Left colon (tissue), 2 donors: ENCODE results near the gene MAGI2. TPM values are rescaled to one million over a fixed set of nuclear protein-coding genes. Genes with fewer than 3 reads are reported as not detected.
A peak's percentile ranks its signal among the peaks of the same experiment; 100 is the strongest.
"Not testable (repeated sequence)": the region's sequence is repeated elsewhere in the genome, so short reads cannot be mapped to it uniquely, and the experiment has no call there.

ENCODE experiments used
- ATAC-seq: fragments of 200-7000 bp; cut with Tn5 transposase; one replicate; pipeline ENCODE4 v1.9.1; 2020; ENCODE audit warnings: mild to moderate bottlenecking, moderate library complexity
- DNase-seq, 2 donors: peaks; one replicate each; pipeline ENCODE4 v3.0.0-alpha.2; 2020
- intact Hi-C, 2 donors: fragments of 100-400 bp; cut with DNase I in 1 of 2; cut with micrococcal nuclease in 1 of 2; formaldehyde crosslinking; loops; one replicate each; pipeline versions ENCODE4 v1.11.2 to v1.14.0; 2022; cut with DNase I, micrococcal nuclease
- total RNA-seq, 2 donors: library from RNA; stranded (reverse); fragmentation: NEBNext Ultra II Directional; extraction: Animal tissue kit (Norgen Biotek cat#: 25700); gene quantifications; one replicate each; pipeline ENCODE4 v1.2.1, GENCODE V29; 2021
- donor health status: DM: no; HTN: no; CAD: no.
- donor health status: DM: yes; HTN: yes; CAD: no.

MAGI2 gene
- total RNA-seq, 2 donors from 2014 or later = 1.4 to 3.5 TPM

GRCh38 chr7:79130715-79131114 is 322.8 kb downstream of the MAGI2 start:
- DNase-seq (no peak), ATAC-seq (no peak)
- intact Hi-C loops = no loop called here

GRCh38 chr7:79124331-79124730 is 329.1 kb downstream of the MAGI2 start:
- DNase-seq = no peak
- no peak for ATAC-seq
- intact Hi-C loops = no loop called here

GRCh38 chr7:79118143-79118542 is 335.3 kb downstream of the MAGI2 start:
- DNase-seq (no peak), ATAC-seq (no peak)
- intact Hi-C loops = no loop called here

- DNase-seq (no peak), ATAC-seq (no peak)
- intact Hi-C loops = no loop called here
Measured at GRCh38 chr7:79096361-79096805, 357.1 kb downstream of the MAGI2 start.

GRCh38 chr7:79093421-79093820 is 360.0 kb downstream of the MAGI2 start:
- ATAC-seq (no peak), DNase-seq (no peak)
- intact Hi-C loops = no loop called here

GRCh38 chr7:79091661-79092060 is 361.8 kb downstream of the MAGI2 start:
- intact Hi-C loops = no loop called here
- ATAC-seq (no peak), DNase-seq (no peak)

- DNase-seq (no peak), ATAC-seq (no peak)
- intact Hi-C loops = no loop called here
Measured at GRCh38 chr7:79091011-79091410, 362.5 kb downstream of the MAGI2 start.

GRCh38 chr7:79090543-79090942 is 362.9 kb downstream of the MAGI2 start:
- intact Hi-C loops = no loop called here
- no peak for ATAC-seq
- DNase-seq = no peak

- intact Hi-C loops = no loop called here
- DNase-seq = no peak
- no peak for ATAC-seq
Measured at GRCh38 chr7:79084423-79084822, 369.0 kb downstream of the MAGI2 start.

GRCh38 chr7:79079919-79080554 is 373.4 kb downstream of the MAGI2 start:
- intact Hi-C loops = no loop called here
- no peak for ATAC-seq
- DNase-seq = no peak

GRCh38 chr7:79078273-79078672 is 375.2 kb downstream of the MAGI2 start:
- no peak for ATAC-seq
- intact Hi-C loops = no loop called here

GRCh38 chr7:79071187-79071586 is 382.3 kb downstream of the MAGI2 start:
- DNase-seq, ATAC-seq, intact Hi-C loops: not testable (repeated sequence)

More at GRCh38 chr7:79078273-79078672, 375.2 kb downstream of the MAGI2 start:
- DNase-seq = no peak

- ATAC-seq (no peak), DNase-seq (no peak)
Measured at GRCh38 chr7:79064187-79064823, 389.2 kb downstream of the MAGI2 start.

GRCh38 chr7:79063019-79063698 is 390.3 kb downstream of the MAGI2 start:
- intact Hi-C loops = no loop called here
- ATAC-seq = no peak

More at GRCh38 chr7:79064187-79064823, 389.2 kb downstream of the MAGI2 start:
- intact Hi-C loops = no loop called here

GRCh38 chr7:79060498-79060897 is 393.0 kb downstream of the MAGI2 start:
- intact Hi-C loops = no loop called here
- ATAC-seq (no peak), DNase-seq (no peak)

More at GRCh38 chr7:79063019-79063698, 390.3 kb downstream of the MAGI2 start:
- DNase-seq = no peak

- intact Hi-C loops = no loop called here
- DNase-seq (peak; percentile 33 to 50), ATAC-seq (peak; percentile 81)
Measured at GRCh38 chr7:79055722-79056415, 397.6 kb downstream of the MAGI2 start.

GRCh38 chr7:79051915-79052314 is 401.6 kb downstream of the MAGI2 start:
- intact Hi-C loops = no loop called here
- no peak for DNase-seq
- ATAC-seq = no peak

GRCh38 chr7:79050603-79051002 is 402.9 kb downstream of the MAGI2 start:
- no peak for DNase-seq
- intact Hi-C loops = no loop called here

GRCh38 chr7:79046061-79046460 is 407.4 kb downstream of the MAGI2 start:
- no peak for DNase-seq
- no peak for ATAC-seq
- intact Hi-C loops = no loop called here

More at GRCh38 chr7:79050603-79051002, 402.9 kb downstream of the MAGI2 start:
- no peak for ATAC-seq
